Subcutaneous abdominal adipose tissue (tissue), 5 donors: ENCODE results near the gene SLF1.

Source experiments
- H3K27ac ChIP-seq: one replicate; pipeline ENCODE4 v1.7.0; 2013; ENCODE audit warnings: low read depth, mild to moderate bottlenecking, inconsistent platforms, low read length, moderate library complexity
- H3K27me3 ChIP-seq, 5 donors: one replicate each; pipeline ENCODE4 v1.7.0; 2013; ENCODE audit warnings: low read length in 5 of 5, inconsistent platforms in 1 of 5; ENCODE audit not compliant: control insufficient read depth in 5 of 5, insufficient read depth in 4 of 5
- H3K36me3 ChIP-seq, 5 donors: one replicate each; pipeline ENCODE4 v1.7.0; 2013; ENCODE audit warnings: low read length in 5 of 5; ENCODE audit not compliant: control insufficient read depth in 5 of 5, insufficient read depth in 5 of 5
- H3K4me1 ChIP-seq, 5 donors: one replicate each; pipeline ENCODE4 v1.7.0; 2013; ENCODE audit warnings: low read length in 5 of 5, mild to moderate bottlenecking in 3 of 5, moderate library complexity in 1 of 5; ENCODE audit not compliant: control insufficient read depth in 5 of 5, insufficient read depth in 5 of 5
- H3K4me3 ChIP-seq, 5 donors: one replicate each; pipeline ENCODE4 v1.7.0; 2013; ENCODE audit warnings: low read length in 5 of 5, low read depth in 1 of 5
- H3K9ac ChIP-seq, 5 donors: one replicate each; pipeline ENCODE4 v1.7.0; 2013; ENCODE audit warnings: low read length in 5 of 5, mild to moderate bottlenecking in 4 of 5, moderate library complexity in 3 of 5
- H3K9me3 ChIP-seq, 5 donors: one replicate each; pipeline ENCODE4 v1.7.0; 2013; ENCODE audit warnings: low read length in 5 of 5; ENCODE audit not compliant: control insufficient read depth in 5 of 5
- donor health status: healthy.
- donor health status: healthy.
- donor health status: healthy.
- donor health status: healthy.
- donor health status: healthy.

Gene SLF1

DNA sequence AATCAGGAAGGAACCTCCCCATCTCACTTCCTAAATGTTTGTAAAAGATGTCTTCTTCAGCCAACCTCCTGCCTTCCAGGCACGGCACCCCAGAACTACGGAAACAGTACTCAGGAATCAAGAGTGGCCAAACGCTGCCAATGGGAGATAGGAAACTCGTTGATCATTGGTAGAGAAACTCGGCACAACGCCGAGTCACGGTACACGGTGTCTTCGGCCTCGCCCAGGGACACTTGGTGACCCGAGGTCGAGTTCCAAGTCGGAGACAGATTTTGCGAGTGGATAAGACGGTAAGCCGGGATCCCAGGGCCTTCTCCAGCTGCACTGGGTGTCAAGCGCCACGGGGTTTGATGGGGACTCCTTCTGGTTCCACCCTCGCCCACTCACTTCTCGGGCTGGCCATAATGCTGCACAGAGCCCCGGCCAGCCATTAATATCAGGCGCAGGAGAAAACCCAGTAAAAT, 408 bp upstream of the SLF1 start:
- H3K9ac ChIP-seq, result peak overlapping the region; percentile 80 to 90 (median 85)
- peak overlapping the region; percentile 81 for H3K27ac ChIP-seq
- H3K9me3 ChIP-seq, result no peaks in the 10 kb centered on the region
- no peaks in the 10 kb centered on the region for H3K27me3 ChIP-seq
- no peaks in the 10 kb centered on the region for H3K36me3 ChIP-seq
- H3K4me3 ChIP-seq, result peak overlapping the region; percentile 90 to 99 (median 99)
- peaks cover 0 to 19% (median 15%) of the 10 kb centered on the region in 5 donors for H3K4me1 ChIP-seq

DNA sequence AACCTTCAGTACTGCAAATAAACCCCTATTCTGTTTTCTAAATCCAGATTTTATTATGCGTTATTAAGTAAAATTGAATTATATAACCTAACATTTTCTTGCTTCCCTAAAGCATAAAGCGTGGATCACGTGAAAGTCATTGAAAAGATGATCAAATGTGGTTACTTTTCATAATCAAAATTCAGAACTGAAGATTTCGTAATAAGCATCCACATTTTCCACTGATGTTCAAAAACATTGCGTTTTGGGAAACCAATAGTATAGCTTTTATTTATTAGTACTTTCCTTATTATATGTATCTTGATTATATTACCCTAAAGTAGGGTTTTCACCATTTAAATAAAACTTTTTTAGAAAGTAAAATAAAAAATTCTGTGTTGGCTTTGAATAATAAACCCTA, 1.8 kb downstream of the SLF1 start:
- H3K9ac ChIP-seq, result no peak overlapping the region
- H3K4me3 ChIP-seq, result no peak overlapping the region
- no peaks in the 10 kb centered on the region for H3K27me3 ChIP-seq
- no peak overlapping the region for H3K27ac ChIP-seq
- no peaks in the 10 kb centered on the region for H3K9me3 ChIP-seq
- peaks cover 0 to 19% (median 16%) of the 10 kb centered on the region in 5 donors for H3K4me1 ChIP-seq
- H3K36me3 ChIP-seq, result no peaks in the 10 kb centered on the region

- Histone ChIP-seq H3K4me1 (peaks cover 0 to 19% (median 16%) of the 10 kb centered on the region in 5 donors), H3K9me3 (no peaks in the 10 kb centered on the region), H3K27me3 (no peaks in the 10 kb centered on the region), H3K36me3 (no peaks in the 10 kb centered on the region), H3K9ac (no peak overlapping the region), H3K27ac (no peak overlapping the region), H3K4me3 (no peak overlapping the region)
Observed at GRCh38 chr5:94621763-94622162, 3.3 kb downstream of the SLF1 start.

DNA sequence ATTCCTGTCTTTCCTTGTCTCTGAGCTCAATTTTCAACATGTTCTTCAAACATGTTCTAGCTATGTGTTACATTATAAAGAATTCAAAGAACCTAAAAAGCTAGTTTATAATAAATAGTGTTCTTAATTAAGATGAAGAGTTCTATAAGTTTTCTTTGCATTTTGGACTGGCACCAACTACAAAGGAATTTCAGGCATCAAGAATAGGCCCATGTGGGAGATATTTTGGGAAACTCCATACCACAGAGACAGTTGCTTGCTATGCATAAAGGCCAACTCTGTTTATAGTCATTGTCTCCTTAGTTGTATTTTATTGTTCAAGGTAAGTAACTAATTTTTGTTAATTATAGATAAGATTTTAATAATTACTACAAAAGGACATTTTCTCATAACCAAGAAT, 4.5 kb downstream of the SLF1 start:
- no peak overlapping the region for H3K9ac ChIP-seq
- no peak overlapping the region for H3K27ac ChIP-seq

GRCh38 chr5:94623877-94624276, 5.4 kb downstream of the SLF1 start:
- H3K9ac ChIP-seq, result peak overlapping the region in 1 of 5 donors; percentile 21
- peaks cover 0 to 2% (median 0%) of the 10 kb centered on the region in 5 donors for H3K36me3 ChIP-seq
- H3K9me3 ChIP-seq, result no peaks in the 10 kb centered on the region
- H3K27me3 ChIP-seq, result no peaks in the 10 kb centered on the region
- no peak overlapping the region for H3K27ac ChIP-seq
- no peak overlapping the region for H3K4me3 ChIP-seq
- peaks cover 0 to 10% (median 8%) of the 10 kb centered on the region in 5 donors for H3K4me1 ChIP-seq

More for the DNA sequence above, 4.5 kb downstream of the SLF1 start:
- Histone ChIP-seq H3K36me3 (no peaks in the 10 kb centered on the region), H3K4me1 (peaks cover 0 to 12% (median 8%) of the 10 kb centered on the region in 5 donors), H3K4me3 (no peak overlapping the region), H3K9me3 (no peaks in the 10 kb centered on the region), H3K27me3 (no peaks in the 10 kb centered on the region)

DNA sequence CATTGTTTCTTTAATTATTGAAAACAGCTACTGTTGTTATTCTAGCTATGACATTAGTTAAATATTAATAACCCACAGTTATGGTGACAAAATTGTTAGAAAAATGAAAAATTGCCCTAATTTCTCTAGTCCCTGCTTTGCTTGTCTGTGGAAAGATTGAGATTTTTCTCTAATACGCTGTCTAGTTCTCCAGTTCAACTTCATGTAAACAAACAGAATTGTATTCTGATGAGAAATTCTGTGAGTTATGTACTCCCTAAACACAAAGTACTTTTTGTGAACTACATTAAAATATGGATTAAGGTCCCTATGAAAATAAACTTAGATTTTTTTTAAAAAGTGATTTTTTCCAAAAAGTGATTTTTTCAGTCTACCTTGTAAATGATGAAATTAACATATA, 8.7 kb downstream of the SLF1 start:
- Histone ChIP-seq H3K36me3 (peaks cover 3 to 17% (median 9%) of the 10 kb centered on the region in 5 donors), H3K9ac (no peak overlapping the region), H3K4me3 (no peak overlapping the region), H3K4me1 (peaks cover 0 to 2% (median 0%) of the 10 kb centered on the region in 5 donors), H3K9me3 (no peaks in the 10 kb centered on the region), H3K27ac (no peak overlapping the region), H3K27me3 (no peaks in the 10 kb centered on the region)

GRCh38 chr5:94632024-94632423, 13.6 kb downstream of the SLF1 start:
- Histone ChIP-seq H3K9me3 (peaks cover 0 to 4% (median 0%) of the 10 kb centered on the region in 5 donors), H3K9ac (no peak overlapping the region), H3K27ac (no peak overlapping the region), H3K4me3 (no peak overlapping the region), H3K36me3 (peaks cover 3 to 30% (median 9%) of the 10 kb centered on the region in 5 donors), H3K4me1 (no peaks in the 10 kb centered on the region), H3K27me3 (no peaks in the 10 kb centered on the region)

GRCh38 chr5:94640176-94640575, 21.7 kb downstream of the SLF1 start:
- Histone ChIP-seq H3K36me3 (peaks cover 0 to 14% (median 7%) of the 10 kb centered on the region in 5 donors), H3K27ac (no peak overlapping the region), H3K27me3 (no peaks in the 10 kb centered on the region), H3K4me1 (no peaks in the 10 kb centered on the region), H3K9me3 (peaks cover 0 to 11% (median 5%) of the 10 kb centered on the region in 5 donors), H3K4me3 (no peak overlapping the region), H3K9ac (no peak overlapping the region)

GRCh38 chr5:94645053-94645452, 26.6 kb downstream of the SLF1 start:
- no peak overlapping the region for H3K4me3 ChIP-seq
- H3K36me3 ChIP-seq, result peaks cover 0 to 10% (median 4%) of the 10 kb centered on the region in 5 donors
- no peaks in the 10 kb centered on the region for H3K4me1 ChIP-seq
- H3K9ac ChIP-seq, result no peak overlapping the region
- H3K27ac ChIP-seq, result no peak overlapping the region
- no peaks in the 10 kb centered on the region for H3K27me3 ChIP-seq
- peaks cover 0 to 5% (median 0%) of the 10 kb centered on the region in 5 donors for H3K9me3 ChIP-seq

DNA sequence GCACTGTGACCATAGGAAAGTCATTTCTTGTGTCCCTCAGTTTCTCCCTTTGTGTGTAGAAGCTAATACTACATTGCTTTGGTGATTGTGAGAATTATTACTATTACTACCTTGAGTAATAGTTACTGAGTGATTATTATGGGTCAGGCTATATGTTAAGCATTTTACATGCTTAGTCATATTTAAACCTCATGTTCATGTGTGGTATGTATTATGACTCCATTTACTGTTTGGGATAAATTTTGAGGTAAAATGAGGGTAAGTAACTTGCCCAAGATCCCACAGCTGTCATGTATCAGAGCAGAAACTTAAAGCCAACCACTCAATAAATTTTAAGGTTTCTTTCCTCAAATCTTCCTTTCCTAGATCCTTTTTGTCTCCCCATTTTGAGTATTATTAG, 28.3 kb downstream of the SLF1 start:
- H3K27me3 ChIP-seq, result no peaks in the 10 kb centered on the region
- H3K27ac ChIP-seq, result no peak overlapping the region
- no peak overlapping the region for H3K4me3 ChIP-seq
- H3K4me1 ChIP-seq, result no peaks in the 10 kb centered on the region
- peaks cover 0 to 10% (median 1%) of the 10 kb centered on the region in 5 donors for H3K36me3 ChIP-seq
- H3K9ac ChIP-seq, result no peak overlapping the region
- no peaks in the 10 kb centered on the region for H3K9me3 ChIP-seq
